Chondrocyte (in vitro differentiated cells): ENCODE measurements around the gene PCDH8. TPM values are rescaled to one million over a fixed set of nuclear protein-coding genes. Genes with fewer than 3 reads are reported as not detected.
A peak's percentile ranks its signal among the peaks of the same experiment; 100 is the strongest.

Experiments used
- DNase-seq: peaks from one replicate; pipeline ENCODE4 v3.0.0; 2021; ENCODE audit warnings: mixed read lengths, low spot score
- H3K27ac Mint-ChIP-seq: one replicate; pipeline ENCODE4 v1.8.0; 2021; ENCODE audit warnings: mild to moderate bottlenecking, moderate library complexity, mixed read lengths; ENCODE audit not compliant: unreplicated experiment
- H3K27me3 Mint-ChIP-seq: 2 replicates; pipeline ENCODE4 v1.8.0; 2021; ENCODE audit warnings: low read depth, mixed read lengths
- H3K36me3 Mint-ChIP-seq: 2 replicates; pipeline ENCODE4 v1.8.0; 2021; ENCODE audit warnings: low read depth, mixed read lengths
- H3K4me1 Mint-ChIP-seq: 2 replicates; pipeline ENCODE4 v1.8.0; 2021; ENCODE audit warnings: low read depth, mild to moderate bottlenecking, mixed read lengths
- H3K4me3 Mint-ChIP-seq: one replicate; pipeline ENCODE4 v1.8.0; 2021; ENCODE audit warnings: mild to moderate bottlenecking, moderate library complexity, mixed read lengths; ENCODE audit not compliant: unreplicated experiment
- H3K9me3 Mint-ChIP-seq: 2 replicates; pipeline ENCODE4 v1.8.0; 2021; ENCODE audit warnings: low read depth, mixed read lengths
- total RNA-seq: library from RNA; stranded (reverse); gene quantifications from 3 replicates; pipeline ENCODE4 v1.2.1, GENCODE V29; 2021
- TF ChIP-seq, protein P1 (sequence below): fragments of 200-600 bp; sonication (generic); IDR thresholded peaks from 2 replicates; pipeline ENCODE4 v1.5.0; 2021; ENCODE audit warnings: antibody characterized with exemption, mild to moderate bottlenecking, moderate library complexity

Gene PCDH8
- total RNA-seq, 1 donor from 2014 or later: not detected

DNA sequence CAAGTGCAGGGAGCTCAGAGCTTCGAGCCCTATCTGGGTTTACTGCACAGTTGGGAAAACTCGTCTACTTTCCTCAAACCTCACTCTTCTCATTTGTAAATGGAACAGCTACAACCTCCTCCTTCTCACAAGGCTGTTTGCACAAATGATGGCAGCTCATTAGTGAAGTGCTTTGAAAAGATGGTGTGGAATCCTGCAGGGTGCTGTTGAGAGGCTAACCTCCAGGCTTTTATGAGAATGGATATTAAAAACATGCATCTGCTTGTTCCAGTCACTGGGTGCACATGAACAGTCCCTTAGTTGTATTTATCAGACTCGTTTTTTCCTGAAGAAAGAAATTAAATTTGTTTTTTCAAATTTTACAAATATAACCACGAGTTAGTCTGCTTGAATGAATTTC, 36.6 kb downstream of the PCDH8 start:
- TF ChIP-seq, protein P1, sequence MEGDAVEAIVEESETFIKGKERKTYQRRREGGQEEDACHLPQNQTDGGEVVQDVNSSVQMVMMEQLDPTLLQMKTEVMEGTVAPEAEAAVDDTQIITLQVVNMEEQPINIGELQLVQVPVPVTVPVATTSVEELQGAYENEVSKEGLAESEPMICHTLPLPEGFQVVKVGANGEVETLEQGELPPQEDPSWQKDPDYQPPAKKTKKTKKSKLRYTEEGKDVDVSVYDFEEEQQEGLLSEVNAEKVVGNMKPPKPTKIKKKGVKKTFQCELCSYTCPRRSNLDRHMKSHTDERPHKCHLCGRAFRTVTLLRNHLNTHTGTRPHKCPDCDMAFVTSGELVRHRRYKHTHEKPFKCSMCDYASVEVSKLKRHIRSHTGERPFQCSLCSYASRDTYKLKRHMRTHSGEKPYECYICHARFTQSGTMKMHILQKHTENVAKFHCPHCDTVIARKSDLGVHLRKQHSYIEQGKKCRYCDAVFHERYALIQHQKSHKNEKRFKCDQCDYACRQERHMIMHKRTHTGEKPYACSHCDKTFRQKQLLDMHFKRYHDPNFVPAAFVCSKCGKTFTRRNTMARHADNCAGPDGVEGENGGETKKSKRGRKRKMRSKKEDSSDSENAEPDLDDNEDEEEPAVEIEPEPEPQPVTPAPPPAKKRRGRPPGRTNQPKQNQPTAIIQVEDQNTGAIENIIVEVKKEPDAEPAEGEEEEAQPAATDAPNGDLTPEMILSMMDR: no peak
- Mint-ChIP-seq H3K4me1 (no peaks in the 10 kb centered on the region), H3K4me3 (no peak overlapping the region), H3K9me3 (no peaks in the 10 kb centered on the region), H3K36me3 (no peaks in the 10 kb centered on the region), H3K27ac (no peak overlapping the region), H3K27me3 (peaks cover 3% of the 10 kb centered on the region)
- no peak for DNase-seq

DNA sequence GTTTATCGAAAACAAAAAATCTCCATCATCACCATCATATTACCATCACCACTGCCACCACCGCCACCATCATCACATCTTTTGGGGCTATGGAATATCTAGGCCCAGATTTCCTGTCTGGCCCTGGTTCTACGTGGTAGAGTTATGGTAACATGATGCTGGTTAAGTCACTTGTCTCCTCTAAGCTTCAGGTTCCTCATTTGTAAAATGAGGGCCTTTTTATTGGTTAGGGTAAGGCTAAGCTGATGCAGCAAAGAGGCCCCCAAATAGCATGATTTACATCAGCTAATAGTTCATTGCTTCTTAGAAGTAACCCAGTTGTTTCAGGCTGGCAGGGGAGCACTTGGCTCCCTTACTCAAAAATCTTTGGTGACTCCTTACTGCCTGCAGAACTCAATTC, 37.9 kb downstream of the PCDH8 start:
- Mint-ChIP-seq H3K4me3 (no peak overlapping the region), H3K4me1 (no peaks in the 10 kb centered on the region), H3K36me3 (no peaks in the 10 kb centered on the region), H3K9me3 (no peaks in the 10 kb centered on the region), H3K27me3 (peaks cover 3% of the 10 kb centered on the region), H3K27ac (no peak overlapping the region)
- no peak for DNase-seq
- TF ChIP-seq, protein P1: no peak

DNA sequence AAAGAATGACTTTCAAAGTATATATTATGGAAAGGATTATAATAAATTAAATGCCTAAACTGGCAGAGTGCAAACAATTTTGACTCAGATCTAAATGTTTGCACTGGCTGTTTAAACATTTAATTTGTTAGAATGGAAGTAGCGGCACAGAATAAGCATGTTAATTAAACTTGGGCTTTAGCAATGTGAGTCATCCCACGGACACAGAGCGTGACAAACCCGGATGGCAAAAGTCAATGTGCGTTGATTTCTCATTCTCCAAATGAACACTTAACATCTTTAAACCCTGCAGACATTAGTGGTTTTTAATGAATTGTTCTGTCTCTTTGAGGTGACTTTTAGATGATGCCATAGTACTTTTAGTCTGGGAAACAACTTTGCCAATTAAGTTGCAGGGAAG, 38.4 kb downstream of the PCDH8 start:
- H3K4me1 Mint-ChIP-seq: no peaks in the 10 kb centered on the region
- TF ChIP-seq, protein P1: no peak
- no peak for DNase-seq
- no peak overlapping the region for H3K27ac Mint-ChIP-seq
- no peaks in the 10 kb centered on the region for H3K36me3 Mint-ChIP-seq
- no peak overlapping the region for H3K4me3 Mint-ChIP-seq
- peaks cover 3% of the 10 kb centered on the region for H3K27me3 Mint-ChIP-seq
- no peaks in the 10 kb centered on the region for H3K9me3 Mint-ChIP-seq

DNA sequence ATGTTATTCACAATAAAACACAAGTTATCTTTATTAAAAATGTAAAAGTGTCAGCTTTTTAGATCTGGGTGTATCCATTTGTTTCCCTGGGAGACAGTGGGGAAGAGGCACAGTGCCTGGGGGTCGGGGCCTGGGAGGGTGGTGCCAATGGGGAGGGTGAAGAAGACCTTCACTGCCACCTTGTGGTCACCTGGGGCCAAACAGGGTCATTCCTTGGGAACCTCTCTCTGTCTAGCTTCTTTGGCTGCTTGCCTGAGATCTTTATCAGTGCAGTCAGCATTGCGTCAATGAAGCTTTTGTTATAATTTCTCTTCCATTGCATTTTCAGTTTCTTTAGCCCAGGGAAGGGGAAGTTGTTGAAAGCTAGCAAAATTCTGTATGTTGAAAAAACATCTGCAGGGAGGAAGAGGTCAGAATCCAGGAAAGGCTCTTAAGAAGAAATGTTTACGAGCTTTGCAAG, 39.1 kb downstream of the PCDH8 start:
- no peak for DNase-seq
- H3K4me3 Mint-ChIP-seq: no peak overlapping the region
- TF ChIP-seq, protein P1: peak; percentile 69
- peaks cover 3% of the 10 kb centered on the region for H3K27me3 Mint-ChIP-seq
- no peaks in the 10 kb centered on the region for H3K36me3 Mint-ChIP-seq
- H3K4me1 Mint-ChIP-seq: no peaks in the 10 kb centered on the region
- no peak overlapping the region for H3K27ac Mint-ChIP-seq
- H3K9me3 Mint-ChIP-seq: no peaks in the 10 kb centered on the region

DNA sequence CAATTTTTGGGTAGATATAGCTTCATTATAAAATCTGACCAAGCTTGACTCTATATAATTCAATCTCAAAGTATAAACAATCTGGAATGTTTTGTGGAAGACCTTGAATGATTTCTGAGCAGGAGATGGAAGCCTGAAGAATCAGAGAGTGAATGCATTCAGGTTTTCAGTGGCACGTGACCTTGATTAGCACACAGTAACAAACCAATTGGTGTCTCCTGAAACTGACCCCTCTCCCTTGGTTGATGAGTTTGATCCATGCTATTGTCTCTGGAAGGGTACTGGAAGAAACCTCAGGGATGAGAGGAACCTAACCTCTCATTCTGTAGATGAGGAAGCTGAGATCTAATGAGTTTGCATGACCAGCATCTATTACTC, 39.6 kb downstream of the PCDH8 start:
- no peak overlapping the region for H3K4me3 Mint-ChIP-seq
- no peaks in the 10 kb centered on the region for H3K4me1 Mint-ChIP-seq
- TF ChIP-seq, protein P1: no peak
- H3K27ac Mint-ChIP-seq: no peak overlapping the region
- peaks cover 3% of the 10 kb centered on the region for H3K27me3 Mint-ChIP-seq
- no peaks in the 10 kb centered on the region for H3K36me3 Mint-ChIP-seq
- no peaks in the 10 kb centered on the region for H3K9me3 Mint-ChIP-seq
- DNase-seq: no peak
